NCI-H526 (cell line): ENCODE data around the gene FICD.

Source experiments
- DNase-seq, 2 experiments: peaks; one replicate each; lab custom pipeline; 2025; lab: John Stamatoyannopoulos, UW

The FICD gene

GRCh38 chr12:108502922-108503321, 12.2 kb upstream of the FICD start:
- DNase-seq, result no peak

GRCh38 chr12:108505129-108505528, 9.9 kb upstream of the FICD start:
- DNase-seq, result peak in 1 of 2 experiments; percentile 4

- no peak for DNase-seq
These were observed 7.0 kb upstream of the FICD start for GRCh38 chr12:108507971-108508642.

- DNase-seq, result no peak
These were observed 5.3 kb upstream of the FICD start for GRCh38 chr12:108509806-108510205.

- no peak for DNase-seq
These were observed 4.2 kb upstream of the FICD start for GRCh38 chr12:108510836-108511235.

GRCh38 chr12:108511633-108512540, 3.2 kb upstream of the FICD start:
- DNase-seq, result peak; percentile 58 to 87

- no peak for DNase-seq
These were observed 557 bp upstream of the FICD start for GRCh38 chr12:108514468-108514972.

- DNase-seq, result peak in 1 of 2 experiments; percentile 49
These were observed 839 bp downstream of the FICD start for GRCh38 chr12:108515916-108516315.

GRCh38 chr12:108516511-108517275, 1.6 kb downstream of the FICD start:
- DNase-seq, result peak in 1 of 2 experiments; percentile 16

GRCh38 chr12:108517288-108518100, 2.4 kb downstream of the FICD start:
- DNase-seq, result no peak

GRCh38 chr12:108518101-108518715, 3.1 kb downstream of the FICD start:
- no peak for DNase-seq

GRCh38 chr12:108518716-108519496, 3.8 kb downstream of the FICD start:
- no peak for DNase-seq

GRCh38 chr12:108519558-108519957, 4.5 kb downstream of the FICD start:
- peak in 1 of 2 experiments; percentile 5 for DNase-seq

- no peak for DNase-seq
These were observed 8.3 kb downstream of the FICD start for GRCh38 chr12:108523365-108523764.

- DNase-seq, result no peak
These were observed 10.6 kb downstream of the FICD start for GRCh38 chr12:108525681-108526080.

- DNase-seq, result no peak
These were observed 11.5 kb downstream of the FICD start for GRCh38 chr12:108526482-108527165.

GRCh38 chr12:108527166-108527496, 12.1 kb downstream of the FICD start:
- no peak for DNase-seq

GRCh38 chr12:108530161-108530560, 15.1 kb downstream of the FICD start:
- no peak for DNase-seq
